Esophagus muscularis mucosa (tissue), 4 donors: ENCODE results near the gene PROP1. TPM values are rescaled to one million over a fixed set of nuclear protein-coding genes. Genes with fewer than 3 reads are reported as not detected.

Experiments used
- DNase-seq: peaks from one replicate; pipeline ENCODE4 v3.0.0-alpha.2; 2017; ENCODE audit errors: extremely low spot score
- H3K27ac ChIP-seq, 4 donors: fragments of 200-600 bp; sonication (generic); replicated peaks in 1 of 4; 1 replicate in 3 of 4; 2 replicates in 1 of 4; pipeline ENCODE4 v1.5.1; 2016 to 2019; ENCODE audit warnings: mild to moderate bottlenecking in 1 of 4
- H3K27me3 ChIP-seq, 4 donors: fragments of 200-600 bp; sonication (generic); one replicate each; pipeline versions ENCODE4 v1.5.1 to v1.6.0; 2016 to 2019
- H3K36me3 ChIP-seq, 4 donors: fragments of 200-600 bp; sonication (generic); one replicate each; pipeline ENCODE4 v1.5.1; 2016 to 2019
- H3K4me1 ChIP-seq, 4 donors: fragments of 200-600 bp; sonication (generic); one replicate each; pipeline ENCODE4 v1.5.1; 2016 to 2019
- H3K4me3 ChIP-seq, 4 donors: fragments of 200-600 bp; sonication (generic); 1 replicate in 2 of 4; 2 replicates in 2 of 4; pipeline ENCODE4 v1.5.1; 2016 to 2019; ENCODE audit warnings: mild to moderate bottlenecking in 4 of 4, moderate library complexity in 1 of 4
- H3K9me3 ChIP-seq, 4 donors: fragments of 200-600 bp; sonication (generic); 1 replicate in 3 of 4; 2 replicates in 1 of 4; pipeline ENCODE4 v1.5.1; 2016 to 2019
- EP300 ChIP-seq: sonication (generic); formaldehyde crosslinking; IDR thresholded peaks from one replicate; pipeline ENCODE4 v1.6.1; 2017; ENCODE audit warnings: antibody characterized with exemption
- POLR2A ChIP-seq: fragments of 450-650 bp; IDR thresholded peaks from one replicate; pipeline ENCODE4 v1.6.1; 2017; ENCODE audit warnings: antibody characterized with exemption, moderate library complexity, mild to moderate bottlenecking, low read depth
- POLR2AphosphoS5 ChIP-seq, 2 donors: sonication (generic); formaldehyde crosslinking; IDR thresholded peaks; one replicate each; pipeline ENCODE4 v1.6.1; 2017; ENCODE audit warnings: antibody characterized with exemption in 2 of 2
- WGBS: methylation state at CpG from one replicate; pipeline ENCODE4 v1.1.5; 2018; 5-methylcytosine and 5-hydroxymethylcytosine counted together
- intact Hi-C: fragments of 100-400 bp; cut with DNase I; formaldehyde crosslinking; loops from one replicate; pipeline ENCODE4 v1.15.1; 2023
- total RNA-seq, 4 donors: library from RNA; depleted of rRNA; stranded (reverse); fragments of >200 nt; gene quantifications; one replicate each; pipeline versions ENCODE4 v1.1.0 to v1.2.1, GENCODE V29; 2016
- TF ChIP-seq, protein P1 (sequence below), 3 experiments: fragments of 200-600 bp in 2 of 3; fragments of 450-650 bp in 1 of 3; sonication (generic) in 2 of 3; IDR thresholded peaks; one replicate each; pipeline ENCODE4 v1.5.1; 2017 to 2019; ENCODE audit warnings: antibody characterized with exemption in 3 of 3, mild to moderate bottlenecking in 2 of 3, moderate library complexity in 1 of 3

Gene PROP1
- total RNA-seq, 4 donors from 2014 or later = not detected

DNA sequence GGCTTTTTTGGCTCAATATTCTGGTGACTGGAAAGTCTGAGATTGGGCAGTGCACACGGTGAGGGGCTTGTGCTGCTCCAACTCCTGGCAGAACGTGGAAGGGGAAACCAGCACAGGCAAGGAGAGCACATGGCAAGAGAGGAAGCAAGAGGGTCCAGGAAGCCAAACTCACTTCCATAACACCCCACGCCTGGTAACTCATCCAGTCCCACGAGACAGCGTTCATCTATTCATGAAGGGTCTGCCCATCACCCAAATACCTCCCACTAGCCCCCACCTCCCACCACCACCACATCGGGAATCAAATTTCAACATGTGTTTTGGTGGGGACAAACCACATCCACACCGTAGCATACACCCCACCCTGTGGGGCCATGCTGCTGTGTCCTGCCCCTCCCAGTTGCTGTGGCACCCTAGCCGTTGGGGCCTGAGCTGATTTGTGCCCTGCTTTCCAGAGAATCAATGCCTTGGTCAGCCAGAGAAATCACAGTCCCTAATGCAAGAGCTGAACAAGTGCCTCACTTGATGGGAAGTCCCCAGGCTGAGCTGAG, 27.3 kb downstream of the PROP1 start:
- TF ChIP-seq POLR2A = no peak
- no peak for TF ChIP-seq EP300
- TF ChIP-seq, protein P1, sequence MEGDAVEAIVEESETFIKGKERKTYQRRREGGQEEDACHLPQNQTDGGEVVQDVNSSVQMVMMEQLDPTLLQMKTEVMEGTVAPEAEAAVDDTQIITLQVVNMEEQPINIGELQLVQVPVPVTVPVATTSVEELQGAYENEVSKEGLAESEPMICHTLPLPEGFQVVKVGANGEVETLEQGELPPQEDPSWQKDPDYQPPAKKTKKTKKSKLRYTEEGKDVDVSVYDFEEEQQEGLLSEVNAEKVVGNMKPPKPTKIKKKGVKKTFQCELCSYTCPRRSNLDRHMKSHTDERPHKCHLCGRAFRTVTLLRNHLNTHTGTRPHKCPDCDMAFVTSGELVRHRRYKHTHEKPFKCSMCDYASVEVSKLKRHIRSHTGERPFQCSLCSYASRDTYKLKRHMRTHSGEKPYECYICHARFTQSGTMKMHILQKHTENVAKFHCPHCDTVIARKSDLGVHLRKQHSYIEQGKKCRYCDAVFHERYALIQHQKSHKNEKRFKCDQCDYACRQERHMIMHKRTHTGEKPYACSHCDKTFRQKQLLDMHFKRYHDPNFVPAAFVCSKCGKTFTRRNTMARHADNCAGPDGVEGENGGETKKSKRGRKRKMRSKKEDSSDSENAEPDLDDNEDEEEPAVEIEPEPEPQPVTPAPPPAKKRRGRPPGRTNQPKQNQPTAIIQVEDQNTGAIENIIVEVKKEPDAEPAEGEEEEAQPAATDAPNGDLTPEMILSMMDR (IDR thresholded peaks at IDR 0.05) = no peak
- TF ChIP-seq POLR2AphosphoS5 (IDR thresholded peaks at IDR 0.05) = no peak
- peak; percentile 42 for DNase-seq
- Histone ChIP-seq H3K36me3 (no peaks in the 10 kb centered on the region), H3K27me3 (peaks cover 0 to 26% (median 0%) of the 10 kb centered on the region in 4 donors), H3K9me3 (no peaks in the 10 kb centered on the region), H3K4me1 (no peaks in the 10 kb centered on the region), H3K27ac (no peak overlapping the region), H3K4me3 (no peak overlapping the region)
- 73% methylated on average over 8 of the region's 8 CpGs for WGBS
- intact Hi-C loops = no loop called here

DNA sequence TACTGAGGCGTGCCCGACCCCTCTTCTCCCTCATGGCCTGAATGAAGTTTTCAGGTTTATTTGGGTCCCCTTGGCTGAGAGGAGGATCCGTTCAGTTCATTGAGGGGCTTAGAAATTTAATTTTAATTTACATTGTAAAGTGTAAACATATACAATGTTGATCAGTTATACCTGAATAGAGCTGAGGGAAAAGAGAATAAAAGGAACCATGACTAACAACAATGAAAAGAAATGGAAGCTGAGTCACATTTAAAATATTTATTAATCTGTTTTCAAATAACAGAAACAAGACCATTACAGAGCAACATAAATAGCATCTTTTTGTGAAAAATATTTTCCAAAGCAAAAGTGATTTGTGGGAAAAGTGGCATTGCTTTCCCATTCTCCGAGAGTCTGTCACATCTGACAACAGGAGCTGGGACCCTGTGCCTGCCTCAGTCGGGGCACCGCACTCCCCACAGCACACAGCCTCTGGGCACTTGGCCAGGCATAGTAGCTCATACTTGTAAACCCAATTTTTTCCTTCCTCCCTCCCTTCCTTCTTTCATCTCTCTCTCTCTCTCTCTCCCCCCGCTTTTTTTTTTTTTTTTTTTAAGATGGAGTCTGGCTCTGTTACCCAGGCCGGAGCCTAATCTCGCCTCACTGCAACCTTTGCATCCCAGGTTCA, 28.7 kb downstream of the PROP1 start:
- peak; percentile 37 for DNase-seq
- H3K9me3 ChIP-seq = no peaks in the 10 kb centered on the region
- intact Hi-C loops = no loop called here
- 81% methylated on average over 9 of the region's 9 CpGs for WGBS
- no peak overlapping the region for H3K27ac ChIP-seq
- no peak overlapping the region for H3K4me3 ChIP-seq
- H3K27me3 ChIP-seq = peaks cover 0 to 26% (median 0%) of the 10 kb centered on the region in 4 donors
- no peaks in the 10 kb centered on the region for H3K36me3 ChIP-seq
- TF ChIP-seq POLR2AphosphoS5 (IDR thresholded peaks at IDR 0.05) = no peak
- H3K4me1 ChIP-seq = no peaks in the 10 kb centered on the region

DNA sequence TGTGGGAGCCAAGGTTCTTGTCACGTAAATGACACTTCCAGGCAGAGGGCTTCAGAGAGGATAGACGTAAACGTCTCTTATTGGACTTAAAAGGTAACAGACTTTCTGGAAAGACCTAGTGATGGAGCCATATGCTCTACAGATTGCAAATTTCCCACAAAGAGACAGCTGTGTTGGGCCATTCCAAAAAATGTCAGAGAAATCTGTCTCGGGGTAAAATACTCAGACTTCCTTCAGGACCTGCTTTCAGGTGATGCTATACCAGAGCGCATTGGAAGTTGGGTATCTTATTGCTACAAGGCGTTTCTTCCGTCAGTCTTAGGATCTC, 29.2 kb downstream of the PROP1 start:
- DNase-seq = peak; percentile 17
- H3K4me1 ChIP-seq = no peaks in the 10 kb centered on the region
- TF ChIP-seq EP300 (no peak), POLR2AphosphoS5 (IDR thresholded peaks at IDR 0.05) (no peak), POLR2A (no peak)
- TF ChIP-seq, protein P1 (IDR thresholded peaks at IDR 0.05) = no peak
- no peak overlapping the region for H3K4me3 ChIP-seq
- H3K36me3 ChIP-seq = no peaks in the 10 kb centered on the region
- H3K27ac ChIP-seq = no peak overlapping the region
- H3K27me3 ChIP-seq = peaks cover 0 to 25% (median 0%) of the 10 kb centered on the region in 4 donors
- 75% methylated on average over 7 of the region's 7 CpGs for WGBS
- no peaks in the 10 kb centered on the region for H3K9me3 ChIP-seq
- intact Hi-C loops = no loop called here

DNA sequence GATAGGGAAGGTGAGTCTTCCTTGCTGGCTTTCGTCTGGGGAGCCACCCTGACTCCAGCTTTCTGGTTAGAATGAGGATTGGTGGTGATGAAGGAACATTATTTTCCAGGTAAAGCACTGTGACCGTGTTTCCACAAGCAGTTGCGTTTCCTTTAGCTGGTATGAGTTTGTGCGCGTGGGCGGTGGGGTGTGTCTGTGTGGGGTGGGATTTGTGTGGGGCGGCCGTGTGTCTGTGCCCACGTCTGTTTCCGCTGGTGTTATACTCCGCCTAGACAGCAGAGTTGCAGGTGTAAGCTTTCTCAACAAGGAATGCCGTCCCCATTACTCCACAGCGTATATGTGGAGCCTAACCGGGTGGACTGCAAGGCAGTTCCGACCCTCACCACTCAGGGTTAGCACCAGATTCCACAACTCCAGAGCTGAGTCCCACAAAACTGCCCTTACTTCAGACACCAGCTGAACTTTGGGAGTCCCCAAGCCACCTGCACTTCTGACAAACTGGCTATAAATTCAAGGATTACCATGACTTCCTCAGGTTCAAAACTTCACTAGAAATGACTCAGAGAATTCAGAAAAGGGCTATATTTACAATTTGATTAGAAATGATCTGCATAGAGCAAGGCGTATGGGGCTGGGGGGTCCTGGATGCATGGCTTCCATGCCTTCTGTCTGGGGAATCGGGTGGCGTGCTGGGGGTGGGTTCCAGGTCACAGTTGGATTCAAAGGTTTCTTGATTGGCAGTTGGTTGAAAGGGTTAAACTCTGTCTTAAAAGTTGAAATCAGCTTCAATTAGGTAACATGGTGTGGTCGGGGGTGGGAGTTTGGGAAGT, 29.8 kb downstream of the PROP1 start:
- TF ChIP-seq POLR2A = no peak
- no peak for TF ChIP-seq POLR2AphosphoS5 (IDR thresholded peaks at IDR 0.05)
- no peak for TF ChIP-seq EP300
- TF ChIP-seq, protein P1 (IDR thresholded peaks at IDR 0.05) = no peak
- Histone ChIP-seq H3K27ac (no peak overlapping the region), H3K4me3 (no peak overlapping the region), H3K4me1 (no peaks in the 10 kb centered on the region), H3K36me3 (no peaks in the 10 kb centered on the region), H3K9me3 (no peaks in the 10 kb centered on the region), H3K27me3 (peaks cover 0 to 19% (median 0%) of the 10 kb centered on the region in 4 donors)
- peak; percentile 78 for DNase-seq
- WGBS = 81% methylated on average over 18 of the region's 19 CpGs
- intact Hi-C loops = no loop called here

DNA sequence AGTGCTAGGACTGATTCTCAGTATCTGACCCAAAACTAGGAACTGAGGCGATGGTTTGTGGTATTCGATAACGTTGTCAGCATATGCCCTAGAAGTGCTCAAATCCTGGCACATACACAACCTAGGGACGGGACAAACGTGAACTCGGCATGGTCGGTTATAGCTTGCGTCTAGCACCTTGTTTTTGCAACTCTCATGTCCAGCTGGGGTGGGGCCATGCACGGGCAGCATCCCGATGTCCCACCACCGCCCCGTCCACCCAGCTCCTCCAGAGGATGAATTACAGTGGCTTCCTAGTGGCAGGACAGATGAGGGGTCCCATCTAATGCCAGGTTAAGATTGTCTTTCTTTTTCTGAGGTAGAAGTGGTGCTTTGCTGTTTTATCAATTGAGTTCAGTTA, 31.6 kb downstream of the PROP1 start:
- Histone ChIP-seq H3K4me1 (no peaks in the 10 kb centered on the region), H3K9me3 (no peaks in the 10 kb centered on the region), H3K36me3 (no peaks in the 10 kb centered on the region), H3K27ac (no peak overlapping the region), H3K4me3 (no peak overlapping the region), H3K27me3 (peaks cover 0 to 9% (median 0%) of the 10 kb centered on the region in 4 donors)
- no peak for DNase-seq
- 94% methylated on average over 12 of the region's 12 CpGs for WGBS
- no peak for TF ChIP-seq POLR2AphosphoS5 (IDR thresholded peaks at IDR 0.05)
- TF ChIP-seq, protein P1 (IDR thresholded peaks at IDR 0.05) = no peak
- no peak for TF ChIP-seq EP300
- TF ChIP-seq POLR2A = no peak
- intact Hi-C loops = no loop called here
